GM19467 (cell line): ENCODE results near the gene PCDHB13.
"Not testable (repeated sequence)": the region's sequence is repeated elsewhere in the genome, so short reads cannot be mapped to it uniquely, and the experiment has no call there.

Experiments used
- ATAC-seq: cut with Tn5 transposase; IDR thresholded peaks from one replicate; pipeline ENCODE4 v1.9.1; 2021; ENCODE audit warnings: mild to moderate bottlenecking, moderate library complexity; ENCODE audit not compliant: unreplicated experiment

The PCDHB13 gene

DNA sequence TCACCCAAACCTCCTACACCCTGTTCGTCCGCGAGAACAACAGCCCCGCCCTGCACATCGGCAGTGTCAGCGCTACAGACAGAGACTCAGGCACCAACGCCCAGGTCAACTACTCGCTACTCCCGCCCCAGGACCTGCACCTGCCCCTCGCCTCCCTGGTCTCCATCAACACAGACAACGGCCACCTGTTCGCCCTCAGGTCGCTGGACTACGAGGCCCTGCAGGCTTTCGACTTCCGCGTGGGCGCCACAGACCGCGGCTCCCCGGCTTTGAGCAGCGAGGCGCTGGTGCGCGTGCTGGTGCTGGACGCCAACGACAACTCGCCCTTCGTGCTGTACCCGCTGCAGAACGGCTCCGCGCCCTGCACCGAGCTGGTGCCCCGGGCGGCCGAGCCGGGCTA lies 12.6 kb upstream of the PCDHB13 start:
- ATAC-seq, result not testable (repeated sequence)

DNA sequence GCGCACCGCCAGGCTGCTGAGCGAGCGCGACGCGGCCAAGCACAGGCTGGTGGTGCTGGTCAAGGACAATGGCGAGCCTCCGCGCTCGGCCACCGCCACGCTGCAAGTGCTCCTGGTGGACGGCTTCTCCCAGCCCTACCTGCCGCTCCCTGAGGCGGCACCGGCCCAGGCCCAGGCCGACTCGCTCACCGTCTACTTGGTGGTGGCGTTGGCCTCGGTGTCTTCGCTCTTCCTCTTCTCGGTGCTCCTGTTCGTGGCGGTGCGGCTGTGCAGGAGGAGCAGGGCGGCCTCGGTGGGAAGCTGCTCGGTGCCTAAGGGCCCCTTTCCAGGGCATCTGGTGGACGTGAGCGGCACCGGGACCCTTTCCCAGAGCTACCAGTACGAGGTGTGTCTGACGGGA lies 12.1 kb upstream of the PCDHB13 start:
- not testable (repeated sequence) for ATAC-seq

- no peak for ATAC-seq
Measured at GRCh38 chr5:141208478-141208877, 5.2 kb upstream of the PCDHB13 start, which contains the start of gene PCDHB12. Gene PCDHB12 (plus strand): TSS chr5:141208719. CDS start chr5:141208908, 189 bp downstream.

GRCh38 chr5:141210281-141210680 lies 3.4 kb upstream of the PCDHB13 start:
- not testable (repeated sequence) for ATAC-seq

DNA sequence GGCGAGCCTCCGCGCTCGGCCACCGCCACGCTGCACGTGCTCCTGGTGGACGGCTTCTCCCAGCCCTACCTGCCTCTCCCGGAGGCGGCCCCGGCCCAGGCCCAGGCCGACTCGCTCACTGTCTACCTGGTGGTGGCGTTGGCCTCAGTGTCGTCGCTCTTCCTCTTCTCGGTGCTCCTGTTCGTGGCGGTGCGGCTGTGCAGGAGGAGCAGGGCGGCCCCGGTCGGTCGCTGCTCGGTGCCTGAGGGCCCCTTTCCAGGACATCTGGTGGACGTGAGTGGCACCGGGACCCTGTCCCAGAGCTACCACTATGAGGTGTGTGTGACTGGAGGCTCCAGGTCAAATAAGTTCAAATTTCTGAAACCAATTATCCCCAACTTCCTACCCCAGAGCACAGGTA lies 2.9 kb upstream of the PCDHB13 start:
- not testable (repeated sequence) for ATAC-seq

GRCh38 chr5:141214583-141214982 lies 864 bp downstream of the PCDHB13 start:
- not testable (repeated sequence) for ATAC-seq

- not testable (repeated sequence) for ATAC-seq
Measured at GRCh38 chr5:141215504-141215903, 1.8 kb downstream of the PCDHB13 start.

GRCh38 chr5:141216035-141216434 lies 2.3 kb downstream of the PCDHB13 start:
- ATAC-seq, result not testable (repeated sequence)

DNA sequence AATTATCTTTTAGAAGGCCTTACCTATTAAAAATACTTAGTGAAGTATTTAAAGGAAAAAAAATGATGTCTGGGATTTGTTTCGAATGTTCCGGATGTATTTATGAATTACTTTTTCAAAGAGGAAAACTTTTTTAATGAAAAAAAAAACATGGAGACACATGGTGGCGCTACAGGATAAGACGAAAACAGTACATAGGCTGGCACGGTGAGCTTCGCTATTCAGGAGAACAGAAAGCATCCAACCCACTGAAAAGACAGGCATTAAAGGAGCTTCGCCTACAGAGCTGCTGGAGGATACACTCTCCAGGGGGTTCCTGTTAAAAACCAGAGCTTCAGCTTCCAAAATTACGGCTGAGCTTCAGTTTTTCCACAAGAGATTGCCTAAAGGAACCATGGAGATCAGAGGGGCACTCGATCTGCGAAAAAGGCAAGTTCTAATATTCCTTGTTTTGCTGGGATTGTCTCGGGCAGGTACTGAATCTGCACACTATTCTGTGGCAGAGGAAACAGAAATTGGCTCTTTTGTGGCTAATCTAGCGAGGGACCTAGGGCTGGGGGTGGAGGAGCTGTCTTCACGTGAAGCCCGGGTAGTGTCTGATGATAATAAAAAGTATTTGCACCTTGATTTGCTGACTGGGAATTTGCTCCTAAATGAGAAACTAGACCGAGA lies 9.5 kb downstream of the PCDHB13 start, which contains the start of gene PCDHB14:
TSS of gene PCDHB14 (plus strand) at position 232 of the 672 bp plus-strand sequence. CDS start at position 395, 163 bp downstream.
- ATAC-seq, result no peak

GRCh38 chr5:141224844-141225243 lies 11.1 kb downstream of the PCDHB13 start:
- not testable (repeated sequence) for ATAC-seq

- ATAC-seq, result not testable (repeated sequence)
Measured at GRCh38 chr5:141225421-141225820, 11.7 kb downstream of the PCDHB13 start.

DNA sequence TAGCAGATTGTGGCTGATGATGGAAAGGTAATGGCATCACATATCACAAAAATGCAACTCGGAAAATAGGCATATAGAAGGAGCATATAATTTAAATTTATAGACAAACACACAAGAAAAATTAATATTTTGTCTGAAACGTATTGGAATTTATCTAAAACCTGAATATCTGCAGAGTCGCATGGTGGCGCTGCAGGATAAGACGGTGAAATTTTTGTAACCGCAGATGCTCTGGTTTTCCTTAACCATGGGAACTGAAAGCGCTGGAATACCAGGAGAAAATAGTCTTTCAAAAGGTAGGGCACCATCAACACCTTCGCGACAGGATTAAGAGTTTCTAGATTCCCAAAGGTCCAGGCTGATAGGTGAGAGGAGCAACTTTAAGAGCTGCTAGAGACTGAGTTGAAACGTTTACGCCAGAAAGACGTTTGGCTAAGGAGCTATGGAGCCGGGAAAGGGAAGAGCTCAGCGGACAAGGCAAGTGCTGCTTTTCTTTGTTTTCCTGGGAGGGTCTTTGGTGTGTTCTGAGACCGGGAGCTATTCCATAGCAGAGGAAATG lies 20.5 kb downstream of the PCDHB13 start:
- ATAC-seq, result no peak

DNA sequence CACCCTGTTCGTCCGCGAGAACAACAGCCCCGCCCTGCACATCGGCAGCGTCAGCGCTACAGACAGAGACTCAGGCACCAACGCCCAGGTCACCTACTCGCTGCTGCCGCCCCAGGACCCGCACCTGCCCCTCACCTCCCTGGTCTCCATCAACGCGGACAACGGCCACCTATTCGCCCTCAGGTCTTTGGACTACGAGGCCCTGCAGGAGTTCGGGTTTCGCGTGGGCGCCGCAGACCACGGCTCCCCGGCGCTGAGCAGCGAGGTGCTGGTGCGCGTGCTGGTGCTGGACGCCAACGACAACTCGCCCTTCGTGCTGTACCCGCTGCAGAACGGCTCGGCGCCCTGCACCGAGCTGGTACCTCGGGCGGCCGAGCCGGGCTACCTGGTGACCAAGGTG lies 22.2 kb downstream of the PCDHB13 start:
- not testable (repeated sequence) for ATAC-seq

GRCh38 chr5:141236516-141237313 lies 23.0 kb downstream of the PCDHB13 start:
- no peak for ATAC-seq

DNA sequence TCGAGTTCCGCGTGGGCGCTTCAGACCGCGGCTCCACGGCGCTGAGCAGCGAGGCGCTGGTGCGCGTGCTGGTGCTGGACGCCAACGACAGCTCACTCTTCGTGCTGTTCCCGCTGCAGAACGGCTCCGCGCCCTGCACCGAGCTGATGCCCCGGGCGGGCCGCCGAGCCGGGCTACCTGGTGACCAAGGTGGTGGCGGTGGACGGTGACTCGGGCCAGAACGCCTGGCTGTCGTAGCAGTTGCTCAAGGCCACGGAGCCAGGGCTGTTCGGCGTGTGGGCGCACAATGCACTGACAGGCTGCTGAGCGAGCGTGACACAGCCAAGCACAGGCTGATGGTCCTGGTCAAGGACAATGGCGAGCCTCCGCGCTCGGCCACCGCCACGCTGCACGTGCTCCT lies 27.8 kb downstream of the PCDHB13 start:
- ATAC-seq, result no peak

- ATAC-seq, result no peak
Measured at GRCh38 chr5:141245250-141245717, 31.6 kb downstream of the PCDHB13 start, which contains the start of gene PCDHB15. Gene PCDHB15 (plus strand): TSS chr5:141245395. CDS start chr5:141245579, 184 bp downstream.

DNA sequence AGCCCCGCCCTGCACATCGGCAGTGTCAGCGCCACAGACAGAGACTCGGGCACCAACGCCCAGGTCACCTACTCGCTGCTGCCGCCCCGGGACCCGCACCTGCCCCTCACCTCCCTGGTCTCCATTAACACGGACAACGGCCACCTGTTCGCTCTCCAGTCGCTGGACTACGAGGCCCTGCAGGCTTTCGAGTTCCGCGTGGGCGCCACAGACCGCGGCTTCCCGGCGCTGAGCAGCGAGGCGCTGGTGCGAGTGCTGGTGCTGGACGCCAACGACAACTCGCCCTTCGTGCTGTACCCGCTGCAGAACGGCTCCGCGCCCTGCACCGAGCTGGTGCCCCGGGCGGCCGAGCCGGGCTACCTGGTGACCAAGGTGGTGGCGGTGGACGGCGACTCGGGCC lies 33.3 kb downstream of the PCDHB13 start:
- ATAC-seq, result not testable (repeated sequence)

DNA sequence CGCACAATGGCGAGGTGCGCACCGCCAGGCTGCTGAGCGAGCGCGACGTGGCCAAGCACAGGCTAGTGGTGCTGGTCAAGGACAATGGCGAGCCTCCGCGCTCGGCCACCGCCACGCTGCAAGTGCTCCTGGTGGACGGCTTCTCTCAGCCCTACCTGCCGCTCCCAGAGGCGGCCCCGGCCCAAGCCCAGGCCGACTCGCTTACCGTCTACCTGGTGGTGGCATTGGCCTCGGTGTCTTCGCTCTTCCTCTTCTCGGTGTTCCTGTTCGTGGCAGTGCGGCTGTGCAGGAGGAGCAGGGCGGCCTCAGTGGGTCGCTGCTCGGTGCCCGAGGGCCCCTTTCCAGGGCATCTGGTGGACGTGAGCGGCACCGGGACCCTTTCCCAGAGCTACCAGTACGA lies 33.7 kb downstream of the PCDHB13 start:
- ATAC-seq, result not testable (repeated sequence)

DNA sequence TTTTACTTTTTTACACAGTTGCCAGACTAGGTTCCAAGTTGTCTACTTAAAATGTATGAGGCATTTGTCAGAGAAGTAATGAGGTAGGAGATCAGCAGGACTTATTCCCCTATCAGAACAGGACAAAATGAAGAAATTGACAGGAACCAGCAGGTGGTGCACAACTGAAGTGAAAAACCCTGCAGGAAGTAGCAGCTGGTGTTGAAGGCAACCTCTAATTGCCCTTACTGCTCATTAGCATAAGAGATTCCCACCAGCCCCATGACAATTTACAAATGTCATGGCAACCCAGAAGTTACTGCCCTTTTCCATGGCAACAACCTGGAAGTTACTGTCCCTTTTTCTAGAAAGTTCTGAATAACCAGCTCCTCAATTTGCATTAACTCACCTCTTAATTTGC lies 36.9 kb downstream of the PCDHB13 start:
- no peak for ATAC-seq

DNA sequence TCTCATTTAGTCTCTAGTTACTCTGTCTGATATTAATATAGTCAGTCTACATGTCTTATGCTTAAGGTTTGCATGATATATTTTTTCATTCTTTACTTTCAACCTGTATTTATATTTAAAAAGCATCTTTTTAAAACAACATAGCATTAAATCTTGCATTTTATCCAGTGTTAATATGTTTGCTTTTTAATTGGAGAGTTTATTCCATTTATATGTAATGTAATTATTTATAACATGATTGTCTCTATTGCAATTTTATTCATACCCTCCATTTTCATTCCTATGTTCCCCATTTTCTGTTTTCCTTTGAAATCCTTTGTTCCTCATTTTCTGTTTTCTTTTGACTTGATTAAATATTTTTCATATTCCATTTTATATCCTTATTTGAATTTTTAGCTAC lies 44.7 kb downstream of the PCDHB13 start:
- ATAC-seq, result no peak

DNA sequence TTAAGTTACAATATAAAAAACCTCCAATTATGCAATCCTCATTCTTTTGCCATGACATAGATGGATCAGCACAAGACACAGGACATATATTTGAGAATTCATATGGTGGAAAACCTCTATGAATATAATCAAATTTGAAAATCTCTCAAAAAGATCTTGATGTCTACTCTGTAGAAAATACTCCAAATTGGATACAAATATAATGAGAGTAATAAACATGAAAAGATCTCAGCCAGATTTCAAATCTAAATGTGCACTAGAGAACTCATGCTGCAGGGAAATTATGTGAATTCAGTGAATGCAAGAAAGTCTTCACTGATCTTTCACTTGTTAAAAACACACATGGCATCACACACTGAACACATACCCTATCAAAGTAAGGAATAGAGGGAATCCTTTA lies 45.2 kb downstream of the PCDHB13 start:
- ATAC-seq, result no peak
